ENCODE measurements around the gene GPR52. TPM values are rescaled to one million over a fixed set of nuclear protein-coding genes. Genes with fewer than 3 reads are reported as not detected.

Gene GPR52
- total and polyA plus RNA-seq, 2 donors (not counting 1 experiment from before 2014, with no cell fraction given) = 0.66 TPM; not detected in 1

GRCh38 chr1:174445351-174445750 lies 2.4 kb upstream of the GPR52 start:
- no peak for TF ChIP-seq EZH2 (IDR thresholded peaks at IDR 0.05; ENCODE audit: low read length, missing control alignments)
- TF ChIP-seq CTCF (conservative IDR thresholded peaks at IDR 0.05 in 1 of 2, IDR thresholded peaks at IDR 0.05 in 1 of 2; ENCODE audit: low read depth in 1 of 2, low read length in 2 of 2) = no peak
- DNase-seq (ENCODE audit: low read depth in 2 of 2) = no peak

GRCh38 chr1:174445817-174446216 lies 1.9 kb upstream of the GPR52 start:
- H4K20me1 ChIP-seq (ENCODE audit: control insufficient read depth, extremely low read depth, insufficient read depth, low read length) = no peaks in the 10 kb centered on the region
- H3K36me3 ChIP-seq (ENCODE audit: control insufficient read depth, insufficient read depth, low read length) = no peaks in the 10 kb centered on the region
- H3K27ac ChIP-seq (ENCODE audit: insufficient read depth, low read length) = no peak overlapping the region
- no peak overlapping the region for H3K9ac ChIP-seq (ENCODE audit: insufficient read depth, low read length)
- no peak overlapping the region for H3K4me2 ChIP-seq (ENCODE audit: extremely low read depth, insufficient read depth, low read length)
- H3K79me2 ChIP-seq (ENCODE audit: control insufficient read depth, insufficient read depth, low read length) = no peaks in the 10 kb centered on the region
- H3K4me3 ChIP-seq (replicated peaks in 1 of 4; ENCODE audit: control extremely low read depth in 1 of 4, insufficient read depth in 1 of 4, low read depth in 3 of 4, low read length in 4 of 4) = no peak overlapping the region
- no peak overlapping the region for H2AFZ ChIP-seq (ENCODE audit: low read length)
- TF ChIP-seq CTCF (conservative IDR thresholded peaks at IDR 0.05 in 1 of 2, IDR thresholded peaks at IDR 0.05 in 1 of 2; ENCODE audit: low read depth in 1 of 2, low read length in 2 of 2) = no peak
- no peak for TF ChIP-seq EZH2 (IDR thresholded peaks at IDR 0.05; ENCODE audit: low read length, missing control alignments)
- H3K9me3 ChIP-seq (ENCODE audit: control insufficient read depth, insufficient read depth, low read depth, low read length) = no peaks in the 10 kb centered on the region
- no peaks in the 10 kb centered on the region for H3K27me3 ChIP-seq (ENCODE audit: control insufficient read depth, insufficient read depth, low read length)
- no peaks in the 10 kb centered on the region for H3K4me1 ChIP-seq (ENCODE audit: control insufficient read depth, extremely low read depth, insufficient read depth, low read length)
- peak in 1 of 2 donors; percentile 4 for DNase-seq (ENCODE audit: low read depth in 2 of 2)

More at GRCh38 chr1:174445351-174445750, 2.4 kb upstream of the GPR52 start:
- no peaks in the 10 kb centered on the region for H3K79me2 ChIP-seq (ENCODE audit: control insufficient read depth, insufficient read depth, low read length)
- no peaks in the 10 kb centered on the region for H3K4me1 ChIP-seq (ENCODE audit: control insufficient read depth, extremely low read depth, insufficient read depth, low read length)
- H3K27ac ChIP-seq (ENCODE audit: insufficient read depth, low read length) = no peak overlapping the region
- H3K9ac ChIP-seq (ENCODE audit: insufficient read depth, low read length) = no peak overlapping the region
- no peak overlapping the region for H3K4me3 ChIP-seq (replicated peaks in 1 of 4; ENCODE audit: control extremely low read depth in 1 of 4, insufficient read depth in 1 of 4, low read depth in 3 of 4, low read length in 4 of 4)
- no peaks in the 10 kb centered on the region for H4K20me1 ChIP-seq (ENCODE audit: control insufficient read depth, extremely low read depth, insufficient read depth, low read length)
- no peaks in the 10 kb centered on the region for H3K9me3 ChIP-seq (ENCODE audit: control insufficient read depth, insufficient read depth, low read depth, low read length)
- no peaks in the 10 kb centered on the region for H3K27me3 ChIP-seq (ENCODE audit: control insufficient read depth, insufficient read depth, low read length)
- H3K36me3 ChIP-seq (ENCODE audit: control insufficient read depth, insufficient read depth, low read length) = no peaks in the 10 kb centered on the region
- no peak overlapping the region for H3K4me2 ChIP-seq (ENCODE audit: extremely low read depth, insufficient read depth, low read length)
- no peak overlapping the region for H2AFZ ChIP-seq (ENCODE audit: low read length)

GRCh38 chr1:174448531-174448883 lies 743 bp downstream of the GPR52 start:
- no peak overlapping the region for H2AFZ ChIP-seq (ENCODE audit: low read length)
- no peaks in the 10 kb centered on the region for H3K27me3 ChIP-seq (ENCODE audit: control insufficient read depth, insufficient read depth, low read length)
- H4K20me1 ChIP-seq (ENCODE audit: control insufficient read depth, extremely low read depth, insufficient read depth, low read length) = no peaks in the 10 kb centered on the region
- TF ChIP-seq EZH2 (IDR thresholded peaks at IDR 0.05; ENCODE audit: low read length, missing control alignments) (no peak), CTCF (conservative IDR thresholded peaks at IDR 0.05 in 1 of 2, IDR thresholded peaks at IDR 0.05 in 1 of 2; ENCODE audit: low read depth in 1 of 2, low read length in 2 of 2) (no peak)
- no peak overlapping the region for H3K9ac ChIP-seq (ENCODE audit: insufficient read depth, low read length)
- no peaks in the 10 kb centered on the region for H3K79me2 ChIP-seq (ENCODE audit: control insufficient read depth, insufficient read depth, low read length)
- H3K4me2 ChIP-seq (ENCODE audit: extremely low read depth, insufficient read depth, low read length) = no peak overlapping the region
- no peaks in the 10 kb centered on the region for H3K36me3 ChIP-seq (ENCODE audit: control insufficient read depth, insufficient read depth, low read length)
- no peak overlapping the region for H3K4me3 ChIP-seq (replicated peaks in 1 of 4; ENCODE audit: control extremely low read depth in 1 of 4, insufficient read depth in 1 of 4, low read depth in 3 of 4, low read length in 4 of 4)
- DNase-seq (ENCODE audit: low read depth in 2 of 2) = no peak
- no peaks in the 10 kb centered on the region for H3K4me1 ChIP-seq (ENCODE audit: control insufficient read depth, extremely low read depth, insufficient read depth, low read length)
- no peaks in the 10 kb centered on the region for H3K9me3 ChIP-seq (ENCODE audit: control insufficient read depth, insufficient read depth, low read depth, low read length)
- no peak overlapping the region for H3K27ac ChIP-seq (ENCODE audit: insufficient read depth, low read length)

Data from fibroblast of lung (primary cell).